Spleen (tissue), 11 donors: ENCODE data around the gene EFNB3. TPM values are rescaled to one million over a fixed set of nuclear protein-coding genes. Genes with fewer than 3 reads are reported as not detected.

Source experiments
- DNase-seq: peaks from one replicate; pipeline ENCODE4 v3.0.0-alpha.2; 2020
- H3K27ac ChIP-seq, 8 donors: fragments of 200-600 bp; sonication (generic) in 7 of 8; 1 replicate in 4 of 8; 2 replicates in 4 of 8; pipeline versions ENCODE4 v1.5.0 to v1.8.0; 2016 to 2021; ENCODE audit warnings: inconsistent platforms in 4 of 8, mild to moderate bottlenecking in 4 of 8, moderate library complexity in 1 of 8
- H3K27me3 ChIP-seq, 7 donors: fragments of 200-600 bp; sonication (generic) in 6 of 7; replicated peaks in 1 of 7; 1 replicate in 4 of 7; 2 replicates in 3 of 7; pipeline versions ENCODE4 v1.5.0 to v1.8.0; 2016 to 2021; ENCODE audit warnings: inconsistent platforms in 3 of 7, mild to moderate bottlenecking in 1 of 7
- H3K36me3 ChIP-seq, 6 donors: fragments of 200-600 bp; sonication (generic) in 5 of 6; 1 replicate in 4 of 6; 2 replicates in 2 of 6; pipeline versions ENCODE4 v1.5.0 to v1.8.0; 2016 to 2021; ENCODE audit warnings: inconsistent platforms in 2 of 6
- H3K4me1 ChIP-seq, 6 donors: fragments of 200-600 bp; sonication (generic) in 5 of 6; 1 replicate in 3 of 6; 2 replicates in 3 of 6; pipeline versions ENCODE4 v1.5.0 to v1.8.0; 2016 to 2021; ENCODE audit warnings: inconsistent platforms in 3 of 6
- H3K4me3 ChIP-seq, 8 donors: fragments of 200-600 bp; sonication (generic) in 7 of 8; 1 replicate in 4 of 8; 2 replicates in 4 of 8; pipeline versions ENCODE4 v1.5.0 to v1.8.0; 2016 to 2021; ENCODE audit warnings: inconsistent platforms in 4 of 8, mild to moderate bottlenecking in 4 of 8, moderate library complexity in 2 of 8
- H3K9me3 ChIP-seq, 8 donors: fragments of 200-600 bp; sonication (generic) in 7 of 8; 1 replicate in 4 of 8; 2 replicates in 4 of 8; pipeline versions ENCODE4 v1.5.0 to v1.8.0; 2016 to 2021; ENCODE audit warnings: inconsistent platforms in 4 of 8
- POLR2A ChIP-seq, 3 donors: fragments of 450-650 bp; IDR thresholded peaks; one replicate each; pipeline ENCODE4 v1.5.1; 2017; ENCODE audit warnings: antibody characterized with exemption in 3 of 3, mild to moderate bottlenecking in 1 of 3
- POLR2AphosphoS5 ChIP-seq, 3 donors: sonication (generic); formaldehyde crosslinking; IDR thresholded peaks; one replicate each; pipeline ENCODE4 v1.5.1; 2017; ENCODE audit warnings: antibody characterized with exemption in 3 of 3
- WGBS, 5 donors: extraction: QIAGEN DNeasy Blood & Tissue Kit in 3 of 5; methylation state at CpG; one replicate each; pipeline versions ENCODE4 v1.1.5 to v1.1.7; 2013 to 2018; 5-methylcytosine and 5-hydroxymethylcytosine counted together
- intact Hi-C: fragments of 100-400 bp; cut with DNase I; formaldehyde crosslinking; loops from one replicate; pipeline ENCODE4 v1.15.0; 2023; ENCODE audit warnings: low total_unique reads
- polyA plus RNA-seq, 3 donors: library from polyadenylated mRNA; stranded (reverse); fragments of 200-250 nt; gene quantifications; one replicate each; pipeline ENCODE4 v1.2.1, GENCODE V29; 2013
- total RNA-seq, 7 donors: library from RNA; depleted of rRNA in 3 of 7; stranded (reverse); fragments of >200 nt in 3 of 7; fragmentation: NEBNext Ultra II Directional in 4 of 7; extraction: Animal tissue kit (Norgen Biotek cat#: 25700) in 4 of 7; gene quantifications; one replicate each; pipeline versions ENCODE4 v1.1.0 to v1.2.1, GENCODE V29; 2016 to 2021
- TF ChIP-seq, protein P1 (sequence below), 11 experiments: fragments of 200-600 bp in 7 of 11; fragments of 450-650 bp in 4 of 11; sonication (generic) in 4 of 11; IDR thresholded peaks in 8 of 11; conservative IDR thresholded peaks in 3 of 11; 1 replicate in 7 of 11; 2 replicates in 4 of 11; pipeline versions ENCODE4 v1.4.0 to v1.8.0; 2016 to 2021; ENCODE audit warnings: antibody characterized with exemption in 11 of 11, inconsistent platforms in 4 of 11, mild to moderate bottlenecking in 1 of 11
- donor health status: healthy with polysubstance abuse.
- donor health status: DM: no; HTN: no; CAD: no; lungs with moderate emphysema.
- donor health status: DM: no; HTN: no; CAD: no.
- donor health status: Bipolar disorder and iron deficiency.
- donor health status: healthy.
- donor health status: DM: no; HTN: no; CAD: no.
- donor health status: DM: yes; HTN: yes; CAD: no.

The EFNB3 gene
- total and polyA plus RNA-seq, 10 donors = 0.04 to 0.60 (median 0.26) TPM; not detected in 1

- Histone ChIP-seq H3K4me1 (peaks cover 0 to 8% (median 5%) of the 10 kb centered on the region in 6 donors), H3K4me3 (no peak overlapping the region), H3K27me3 (peaks cover 0 to 39% (median 0%) of the 10 kb centered on the region in 7 donors), H3K27ac (no peak overlapping the region), H3K9me3 (peaks cover 0 to 7% (median 0%) of the 10 kb centered on the region in 8 donors), H3K36me3 (no peaks in the 10 kb centered on the region)
- DNase-seq = no peak
- intact Hi-C loops = no loop called here
- 60 to 80% (median 66%) methylated on average over 4 of the region's 4 CpGs for WGBS, 5 donors
- TF ChIP-seq POLR2A (IDR thresholded peaks at IDR 0.05) = no peak
- TF ChIP-seq, protein P1, sequence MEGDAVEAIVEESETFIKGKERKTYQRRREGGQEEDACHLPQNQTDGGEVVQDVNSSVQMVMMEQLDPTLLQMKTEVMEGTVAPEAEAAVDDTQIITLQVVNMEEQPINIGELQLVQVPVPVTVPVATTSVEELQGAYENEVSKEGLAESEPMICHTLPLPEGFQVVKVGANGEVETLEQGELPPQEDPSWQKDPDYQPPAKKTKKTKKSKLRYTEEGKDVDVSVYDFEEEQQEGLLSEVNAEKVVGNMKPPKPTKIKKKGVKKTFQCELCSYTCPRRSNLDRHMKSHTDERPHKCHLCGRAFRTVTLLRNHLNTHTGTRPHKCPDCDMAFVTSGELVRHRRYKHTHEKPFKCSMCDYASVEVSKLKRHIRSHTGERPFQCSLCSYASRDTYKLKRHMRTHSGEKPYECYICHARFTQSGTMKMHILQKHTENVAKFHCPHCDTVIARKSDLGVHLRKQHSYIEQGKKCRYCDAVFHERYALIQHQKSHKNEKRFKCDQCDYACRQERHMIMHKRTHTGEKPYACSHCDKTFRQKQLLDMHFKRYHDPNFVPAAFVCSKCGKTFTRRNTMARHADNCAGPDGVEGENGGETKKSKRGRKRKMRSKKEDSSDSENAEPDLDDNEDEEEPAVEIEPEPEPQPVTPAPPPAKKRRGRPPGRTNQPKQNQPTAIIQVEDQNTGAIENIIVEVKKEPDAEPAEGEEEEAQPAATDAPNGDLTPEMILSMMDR (IDR thresholded peaks at IDR 0.05 in 8 of 11, conservative IDR thresholded peaks at IDR 0.05 in 3 of 11) = no peak
- no peak for TF ChIP-seq POLR2AphosphoS5 (IDR thresholded peaks at IDR 0.05)
These were observed 45.4 kb downstream of the EFNB3 start for GRCh38 chr17:7750321-7750821.

DNA sequence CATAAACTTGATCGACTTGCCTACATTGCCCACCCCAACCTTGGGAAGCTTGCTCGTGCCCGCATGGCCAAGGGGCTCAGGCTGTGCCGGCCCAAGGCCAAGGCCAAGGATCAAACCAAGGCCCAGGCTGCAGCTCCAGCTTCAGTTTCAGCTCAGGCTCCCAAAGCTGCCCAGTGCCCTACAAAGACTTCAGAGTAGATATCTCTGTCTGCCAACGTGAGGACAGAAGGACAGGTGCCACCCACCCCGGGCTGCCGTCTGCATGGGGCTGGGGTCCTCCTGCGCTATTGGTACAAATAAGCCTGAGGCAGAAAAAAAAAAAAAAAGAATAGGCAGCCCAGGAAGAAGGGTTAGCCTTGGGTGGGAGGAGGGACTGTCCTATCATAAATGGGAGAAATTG, 49.7 kb downstream of the EFNB3 start:
- DNase-seq = no peak
- intact Hi-C loops = no loop called here
- TF ChIP-seq POLR2A (IDR thresholded peaks at IDR 0.05) (no peak), POLR2AphosphoS5 (IDR thresholded peaks at IDR 0.05) (no peak)
- TF ChIP-seq, protein P1 (IDR thresholded peaks at IDR 0.05 in 8 of 11, conservative IDR thresholded peaks at IDR 0.05 in 3 of 11) = no peak
- H3K4me1 ChIP-seq = no peaks in the 10 kb centered on the region
- H3K27me3 ChIP-seq = peaks cover 0 to 36% (median 0%) of the 10 kb centered on the region in 7 donors
- H3K4me3 ChIP-seq = no peak overlapping the region
- H3K27ac ChIP-seq = no peak overlapping the region
- H3K36me3 ChIP-seq = no peaks in the 10 kb centered on the region
- peaks cover 0 to 7% (median 0%) of the 10 kb centered on the region in 8 donors for H3K9me3 ChIP-seq
- WGBS, 5 donors = 80 to 96% (median 81%) methylated on average over 5 to 8 of the region's 8 CpGs

DNA sequence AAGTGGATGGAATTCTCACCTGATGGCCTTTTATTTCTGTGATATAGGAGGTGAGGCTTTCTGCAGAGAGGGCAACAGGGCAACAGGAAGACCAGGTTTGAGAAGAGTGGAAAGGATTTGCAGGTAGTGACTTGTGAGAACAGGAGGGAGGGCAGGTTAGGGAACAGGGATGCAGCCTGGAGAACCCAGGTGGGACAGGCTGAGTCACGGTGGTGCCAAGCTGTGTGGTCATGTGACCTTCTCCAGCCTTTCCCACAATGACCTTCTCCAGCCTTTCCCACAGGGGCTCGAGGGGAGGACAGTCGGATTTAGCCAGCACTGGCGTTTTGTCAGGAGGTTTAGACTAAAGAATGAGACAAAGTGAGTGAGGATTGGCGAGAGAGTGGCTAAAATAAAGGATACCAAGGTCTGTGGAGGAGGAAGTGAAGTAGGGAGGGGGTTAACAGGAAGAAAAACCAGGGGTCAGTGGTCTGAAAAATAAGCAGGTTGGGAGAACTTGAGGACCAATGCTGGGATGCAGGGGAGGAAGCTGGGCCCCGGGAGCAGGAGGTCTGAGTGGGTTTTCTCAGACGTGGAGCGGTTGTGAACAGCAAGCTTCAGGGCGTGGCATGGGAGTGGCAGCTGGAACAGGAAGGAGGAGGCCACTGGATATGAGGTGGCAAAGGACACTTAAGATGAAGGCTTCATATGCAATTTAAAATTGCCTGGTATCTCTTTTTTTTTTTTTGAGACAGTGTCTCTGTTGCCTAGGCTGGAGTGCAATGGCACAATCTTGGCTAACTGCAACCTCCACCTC, 50.3 kb downstream of the EFNB3 start:
- Histone ChIP-seq H3K9me3 (peaks cover 0 to 1% (median 0%) of the 10 kb centered on the region in 8 donors), H3K36me3 (no peaks in the 10 kb centered on the region), H3K4me3 (no peak overlapping the region), H3K4me1 (no peaks in the 10 kb centered on the region), H3K27me3 (peaks cover 0 to 30% (median 0%) of the 10 kb centered on the region in 7 donors), H3K27ac (no peak overlapping the region)
- TF ChIP-seq POLR2A (IDR thresholded peaks at IDR 0.05) (no peak), POLR2AphosphoS5 (IDR thresholded peaks at IDR 0.05) (no peak)
- TF ChIP-seq, protein P1 (IDR thresholded peaks at IDR 0.05 in 8 of 11, conservative IDR thresholded peaks at IDR 0.05 in 3 of 11) = no peak
- intact Hi-C loops = no loop called here
- DNase-seq = no peak
- 52 to 67% (median 58%) methylated on average over 9 of the region's 9 CpGs for WGBS, 5 donors

DNA sequence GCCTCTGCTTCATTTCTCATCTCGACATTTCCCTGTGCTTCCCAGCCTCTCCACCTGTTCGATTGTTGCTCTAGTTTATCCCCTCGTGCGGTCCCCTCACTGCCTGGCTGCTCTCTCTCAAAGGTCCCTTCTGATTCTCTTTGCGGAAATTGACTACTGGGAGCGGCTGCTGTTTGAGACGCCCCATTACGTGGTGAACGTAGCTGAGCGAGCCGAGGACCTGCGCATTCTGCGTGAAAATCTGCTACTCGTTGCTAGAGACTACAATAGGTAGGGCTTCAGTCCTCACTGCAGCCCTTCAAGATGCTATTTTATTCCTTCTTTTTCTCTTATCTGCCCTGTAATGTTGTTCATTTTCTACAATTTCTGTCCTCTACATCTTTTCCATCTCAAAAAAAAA, 52.0 kb downstream of the EFNB3 start:
- Histone ChIP-seq H3K27ac (no peak overlapping the region), H3K4me3 (no peak overlapping the region), H3K9me3 (no peaks in the 10 kb centered on the region), H3K4me1 (no peaks in the 10 kb centered on the region), H3K27me3 (peaks cover 0 to 30% (median 0%) of the 10 kb centered on the region in 7 donors), H3K36me3 (no peaks in the 10 kb centered on the region)
- WGBS, 5 donors = 87 to 96% (median 91%) methylated on average over 14 of the region's 14 CpGs
- no peak for DNase-seq
- TF ChIP-seq POLR2A (IDR thresholded peaks at IDR 0.05) (no peak), POLR2AphosphoS5 (IDR thresholded peaks at IDR 0.05) (no peak)
- TF ChIP-seq, protein P1 (IDR thresholded peaks at IDR 0.05 in 8 of 11, conservative IDR thresholded peaks at IDR 0.05 in 3 of 11) = no peak
- intact Hi-C loops = no loop called here
